GM18861 (cell line): ENCODE results near the gene SLC31A2.

ENCODE experiments used
- ATAC-seq: cut with Tn5 transposase; IDR thresholded peaks from one replicate; pipeline ENCODE4 v1.9.1; 2021; ENCODE audit not compliant: unreplicated experiment

Gene SLC31A2

GRCh38 chr9:113184539-113184938, 33.7 kb downstream of the SLC31A2 start:
- no peak for ATAC-seq

DNA sequence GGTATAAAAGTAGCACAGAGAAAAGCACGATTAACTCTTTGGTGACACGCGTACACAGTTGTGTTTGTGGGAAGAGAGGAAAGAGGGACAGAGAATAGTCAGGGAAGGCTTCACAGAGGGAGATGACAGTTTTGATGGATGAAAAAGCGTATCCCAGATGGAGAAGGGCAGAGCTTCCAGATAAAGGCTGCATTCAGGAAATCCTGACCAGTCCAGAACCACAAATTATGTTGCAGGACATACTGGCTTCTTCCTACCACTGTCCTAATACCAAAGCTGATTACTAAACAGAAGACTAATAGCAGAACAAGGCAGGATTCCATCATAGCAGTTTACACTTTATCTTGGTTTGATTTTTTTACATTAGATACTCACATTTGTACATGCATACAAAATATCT, 34.5 kb downstream of the SLC31A2 start:
- ATAC-seq: no peak

DNA sequence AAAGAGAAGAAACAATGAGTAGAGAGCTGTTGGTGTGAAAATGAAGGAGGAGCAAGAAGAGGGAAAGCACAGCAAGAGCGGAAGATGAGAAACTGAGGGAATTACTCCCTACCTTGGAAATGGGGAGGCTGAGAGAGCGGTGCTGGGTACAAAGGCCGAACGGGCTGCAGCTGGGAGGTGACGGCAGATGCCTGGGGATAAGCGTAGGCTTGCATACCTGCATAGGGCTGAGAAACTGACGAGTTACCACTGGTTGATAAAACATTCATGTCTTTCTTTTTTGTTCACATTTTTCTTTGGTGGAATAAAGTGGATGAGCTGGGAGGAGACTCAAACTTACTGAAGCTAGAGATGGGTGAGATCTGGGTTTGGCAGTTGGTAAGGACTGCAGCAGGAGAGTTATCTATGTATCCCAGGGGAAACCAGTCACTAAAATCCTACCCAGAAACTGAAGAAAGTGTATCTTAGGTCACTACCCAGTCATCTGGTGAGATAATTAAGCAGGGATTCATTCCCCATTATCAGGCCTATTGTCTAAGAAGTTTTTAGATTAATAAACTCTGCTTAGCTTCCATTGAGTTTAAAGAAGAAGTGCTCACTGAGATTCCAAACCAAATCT, 35.4 kb downstream of the SLC31A2 start:
- ATAC-seq: no peak

DNA sequence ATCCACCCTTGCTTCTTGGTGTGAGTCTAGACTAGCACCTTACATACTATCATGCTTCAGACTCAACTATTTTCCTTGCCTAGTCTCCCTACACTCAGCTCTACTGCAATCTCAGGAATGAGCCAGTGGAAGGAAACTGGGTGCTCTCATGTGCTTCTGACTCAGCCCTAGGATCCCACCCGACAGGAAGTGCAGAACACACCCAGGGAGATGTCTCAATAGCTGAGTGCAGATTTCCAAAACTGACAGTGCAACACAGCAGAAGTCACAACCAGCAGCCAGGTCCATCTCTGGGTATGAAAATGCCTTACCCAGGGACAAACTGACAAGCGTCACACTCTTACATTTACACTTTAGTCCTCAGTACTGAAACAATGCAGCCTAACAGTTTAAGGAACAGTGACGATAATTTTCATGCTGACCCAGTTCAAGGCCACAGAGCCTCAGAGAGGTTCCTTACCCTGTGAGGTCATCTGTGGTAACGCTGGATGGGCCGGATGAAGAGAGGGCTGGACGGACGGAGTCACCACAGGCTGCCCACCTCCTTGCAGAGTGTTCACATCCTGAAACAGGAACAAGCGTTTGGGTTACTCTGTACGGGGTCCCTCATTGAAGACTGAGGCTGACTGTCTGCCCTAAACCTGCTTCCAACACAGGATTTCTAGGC, 37.3 kb downstream of the SLC31A2 start:
- ATAC-seq: no peak

GRCh38 chr9:113192455-113192854, 41.6 kb downstream of the SLC31A2 start:
- ATAC-seq: no peak

DNA sequence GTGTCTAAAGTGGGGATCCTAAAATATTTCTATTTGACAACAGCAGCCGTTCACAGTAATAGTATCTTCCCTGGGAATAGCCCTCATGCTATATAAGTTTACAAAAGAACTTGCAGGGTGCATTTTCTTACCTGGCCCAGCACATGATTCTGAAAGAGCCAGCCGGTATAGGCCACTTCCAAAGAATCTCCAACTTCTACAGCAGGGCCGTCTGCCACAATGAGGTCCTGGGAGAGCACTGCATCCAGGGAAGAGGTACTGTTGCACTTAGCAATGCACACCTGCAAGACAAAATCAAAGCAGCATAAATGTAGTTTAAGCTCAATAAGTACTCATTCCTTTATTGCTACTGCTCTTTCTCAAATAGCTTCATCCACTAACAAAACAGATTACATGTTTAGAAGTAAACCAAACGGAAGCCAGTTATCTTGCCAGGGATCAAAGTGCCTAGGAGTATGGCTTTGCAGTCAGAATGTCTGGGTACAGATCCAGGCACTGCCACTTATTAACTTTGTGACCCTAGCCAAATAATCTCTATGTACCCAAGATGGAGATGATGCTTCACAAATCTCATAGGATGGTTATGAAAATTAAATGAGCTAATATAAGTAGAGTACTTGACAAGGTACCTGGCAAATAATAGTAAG, 49.0 kb downstream of the SLC31A2 start:
- no peak for ATAC-seq

GRCh38 chr9:113205432-113205831, 54.6 kb downstream of the SLC31A2 start:
- ATAC-seq: no peak

DNA sequence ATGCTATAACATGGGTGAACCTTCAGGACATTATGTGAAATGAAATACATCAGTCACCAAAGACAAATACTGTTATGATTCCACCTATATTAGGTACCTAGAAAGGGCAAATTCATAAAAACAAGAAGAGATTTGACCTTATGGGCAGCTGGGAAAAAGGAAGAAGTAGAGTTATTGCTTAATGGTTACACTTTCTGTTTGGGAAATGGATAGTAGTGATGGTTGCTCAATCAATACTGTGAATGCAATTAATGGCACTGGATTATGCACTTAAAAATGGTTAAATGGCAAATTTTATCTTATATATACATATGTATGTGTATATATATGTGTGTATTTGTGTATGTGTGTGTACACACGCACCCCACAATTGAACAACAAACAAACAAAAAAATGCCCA, 55.1 kb downstream of the SLC31A2 start:
- ATAC-seq: no peak

GRCh38 chr9:113210815-113211214, 60.0 kb downstream of the SLC31A2 start:
- no peak for ATAC-seq
